Measurements from ENCODE around the gene NRIP3.

Gene NRIP3

GRCh38 chr11:9003573-9004182, at the start of gene NRIP3:
Gene NRIP3 (minus strand): TSS chr11:9004001. CDS start chr11:9003935, 66 bp downstream.
- peak; percentile 48 for DNase-seq (ENCODE audit: low read depth)

- no peak for DNase-seq (ENCODE audit: low read depth)
Measured at GRCh38 chr11:9052316-9052715, 48.5 kb upstream of the NRIP3 start.

GRCh38 chr11:9049959-9050358, 46.2 kb upstream of the NRIP3 start:
- no peak for DNase-seq (ENCODE audit: low read depth)

- DNase-seq (ENCODE audit: low read depth): no peak
Measured at GRCh38 chr11:9047964-9048523, 44.2 kb upstream of the NRIP3 start.

GRCh38 chr11:9046481-9046880, 42.7 kb upstream of the NRIP3 start:
- no peak for DNase-seq (ENCODE audit: low read depth)

- DNase-seq (ENCODE audit: low read depth): no peak
Measured at GRCh38 chr11:9042488-9042887, 38.7 kb upstream of the NRIP3 start.

GRCh38 chr11:9041747-9042146, 37.9 kb upstream of the NRIP3 start:
- no peak for DNase-seq (ENCODE audit: low read depth)

- no peak for DNase-seq (ENCODE audit: low read depth)
Measured at GRCh38 chr11:9040410-9040809, 36.6 kb upstream of the NRIP3 start.

- no peak for DNase-seq (ENCODE audit: low read depth)
Measured at GRCh38 chr11:9039863-9040262, 36.1 kb upstream of the NRIP3 start.

GRCh38 chr11:9039198-9039597, 35.4 kb upstream of the NRIP3 start:
- no peak for DNase-seq (ENCODE audit: low read depth)

- DNase-seq (ENCODE audit: low read depth): no peak
Measured at GRCh38 chr11:9038541-9038940, 34.7 kb upstream of the NRIP3 start.

- DNase-seq (ENCODE audit: low read depth): no peak
Measured at GRCh38 chr11:9037963-9038362, 34.2 kb upstream of the NRIP3 start.

- no peak for DNase-seq (ENCODE audit: low read depth)
Measured at GRCh38 chr11:9037046-9037780, 33.4 kb upstream of the NRIP3 start.

GRCh38 chr11:9030601-9031000, 26.8 kb upstream of the NRIP3 start:
- no peak for DNase-seq (ENCODE audit: low read depth)

GRCh38 chr11:9029422-9029821, 25.6 kb upstream of the NRIP3 start:
- DNase-seq (ENCODE audit: low read depth): no peak

- no peak for DNase-seq (ENCODE audit: low read depth)
Measured at GRCh38 chr11:9028581-9028980, 24.8 kb upstream of the NRIP3 start.

- no peak for DNase-seq (ENCODE audit: low read depth)
Measured at GRCh38 chr11:9025101-9025850, 21.5 kb upstream of the NRIP3 start.

GRCh38 chr11:9022961-9023680, 19.3 kb upstream of the NRIP3 start:
- DNase-seq (ENCODE audit: low read depth): no peak

GRCh38 chr11:9020916-9021315, 17.1 kb upstream of the NRIP3 start:
- DNase-seq (ENCODE audit: low read depth): no peak

- DNase-seq (ENCODE audit: low read depth): no peak
Measured at GRCh38 chr11:9019861-9020260, 16.1 kb upstream of the NRIP3 start.

- no peak for DNase-seq (ENCODE audit: low read depth)
Measured at GRCh38 chr11:9017773-9018172, 14.0 kb upstream of the NRIP3 start.
